Omental fat pad (tissue), 4 donors: ENCODE measurements around the gene DBF4B. TPM values are rescaled to one million over a fixed set of nuclear protein-coding genes. Genes with fewer than 3 reads are reported as not detected.

ENCODE experiments used
- ATAC-seq: fragments of 150-250 bp; one replicate; pipeline ENCODE4 v1.9.1; 2016; ENCODE audit warnings: mild to moderate bottlenecking, moderate library complexity; ENCODE audit not compliant: low FRiP score
- DNase-seq: peaks from one replicate; pipeline ENCODE4 v3.0.0-alpha.2; 2019; ENCODE audit warnings: low spot score
- small RNA-seq: library from RNA; depleted of rRNA; stranded (forward); fragments of <200 nt; gene quantifications from one replicate; pipeline ENCODE3, GENCODE V24; 2016
- total RNA-seq, 4 donors: library from RNA; depleted of rRNA; stranded (reverse); fragments of >200 nt; gene quantifications; one replicate each; pipeline ENCODE4 v1.1.0, GENCODE V29; 2016
- TF ChIP-seq, protein P1 (sequence below), 3 donors: fragments of 450-650 bp; IDR thresholded peaks; one replicate each; pipeline ENCODE4 v1.5.1; 2016 to 2017; ENCODE audit warnings: antibody characterized with exemption in 3 of 3, mild to moderate bottlenecking in 3 of 3, moderate library complexity in 2 of 3

Gene DBF4B
- total RNA-seq, 4 donors from 2014 or later = 1.6 to 6.3 (median 2.5) TPM

DNA sequence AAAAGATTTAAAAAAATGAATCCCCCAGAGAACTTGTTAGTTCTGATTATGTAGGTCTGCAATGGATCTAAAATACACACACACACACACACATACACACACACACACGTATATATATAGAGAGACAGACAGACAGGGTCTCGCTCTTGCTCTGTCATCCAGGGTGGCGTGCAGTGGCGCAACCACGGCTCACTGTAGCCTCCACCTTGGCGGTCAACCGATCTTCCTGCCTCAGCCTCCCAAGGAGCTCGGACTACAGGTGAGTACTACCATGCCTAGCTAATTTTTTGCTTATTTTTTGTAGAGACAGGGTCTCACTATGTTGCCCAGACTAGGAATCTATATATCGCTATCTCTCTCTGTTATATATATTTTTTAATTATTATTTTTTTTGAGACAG is 88.3 kb downstream of the DBF4B start:
- ATAC-seq (no peak), DNase-seq (no peak)
- TF ChIP-seq, protein P1, sequence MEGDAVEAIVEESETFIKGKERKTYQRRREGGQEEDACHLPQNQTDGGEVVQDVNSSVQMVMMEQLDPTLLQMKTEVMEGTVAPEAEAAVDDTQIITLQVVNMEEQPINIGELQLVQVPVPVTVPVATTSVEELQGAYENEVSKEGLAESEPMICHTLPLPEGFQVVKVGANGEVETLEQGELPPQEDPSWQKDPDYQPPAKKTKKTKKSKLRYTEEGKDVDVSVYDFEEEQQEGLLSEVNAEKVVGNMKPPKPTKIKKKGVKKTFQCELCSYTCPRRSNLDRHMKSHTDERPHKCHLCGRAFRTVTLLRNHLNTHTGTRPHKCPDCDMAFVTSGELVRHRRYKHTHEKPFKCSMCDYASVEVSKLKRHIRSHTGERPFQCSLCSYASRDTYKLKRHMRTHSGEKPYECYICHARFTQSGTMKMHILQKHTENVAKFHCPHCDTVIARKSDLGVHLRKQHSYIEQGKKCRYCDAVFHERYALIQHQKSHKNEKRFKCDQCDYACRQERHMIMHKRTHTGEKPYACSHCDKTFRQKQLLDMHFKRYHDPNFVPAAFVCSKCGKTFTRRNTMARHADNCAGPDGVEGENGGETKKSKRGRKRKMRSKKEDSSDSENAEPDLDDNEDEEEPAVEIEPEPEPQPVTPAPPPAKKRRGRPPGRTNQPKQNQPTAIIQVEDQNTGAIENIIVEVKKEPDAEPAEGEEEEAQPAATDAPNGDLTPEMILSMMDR (IDR thresholded peaks at IDR 0.05) = no peak

DNA sequence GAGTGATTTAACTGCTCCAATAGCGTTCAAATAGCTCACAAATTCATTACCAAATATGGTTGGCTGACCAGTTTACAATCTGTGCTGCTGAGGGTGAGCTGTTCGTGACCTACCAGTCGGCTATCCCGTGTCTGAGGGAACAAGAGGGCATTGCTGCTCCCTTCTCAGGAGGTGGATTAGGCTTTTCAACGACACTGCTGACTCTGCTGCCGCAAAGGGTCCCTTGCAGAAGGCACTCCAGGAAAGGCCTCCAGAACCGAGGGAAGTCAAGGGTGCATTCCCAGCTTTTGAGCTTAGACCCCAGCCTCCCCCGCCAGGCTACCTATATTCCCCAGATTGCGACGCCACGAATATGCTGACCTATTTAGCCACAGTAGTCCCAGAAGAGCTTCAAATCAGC is 89.3 kb downstream of the DBF4B start:
- ATAC-seq = no peak
- TF ChIP-seq, protein P1 (IDR thresholded peaks at IDR 0.05) = no peak
- no peak for DNase-seq

DNA sequence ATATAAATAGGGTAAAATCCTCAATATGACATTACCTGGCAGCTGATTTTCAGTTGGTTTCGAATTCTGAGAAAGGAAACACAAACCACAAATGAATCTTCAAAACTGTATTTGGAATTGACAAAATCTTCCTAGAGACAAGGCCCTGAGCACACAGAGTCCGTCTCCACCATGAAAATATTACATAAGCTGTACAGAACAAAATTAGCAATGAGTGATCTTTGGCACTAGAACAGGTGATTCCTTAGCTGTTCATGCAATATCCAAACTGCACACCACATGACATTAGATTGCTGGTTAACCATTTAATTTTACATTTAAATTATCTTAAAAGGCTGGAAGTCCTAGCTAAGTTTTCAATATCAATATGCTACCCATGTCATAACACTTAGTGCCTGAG is 89.9 kb downstream of the DBF4B start:
- TF ChIP-seq, protein P1 (IDR thresholded peaks at IDR 0.05) = no peak
- DNase-seq = no peak
- ATAC-seq = no peak

Small RNA genes within 50 kb of the gene (small RNA-seq; reads per million reads assigned to genes)
- not detected for gene RN7SL819P

Other genes starting within 250 kb of the DBF4B start
- gene GPATCH8, start 205.3 kb upstream of the DBF4B start, total RNA-seq = 10 to 100 TPM; 25.7 to 58.5 (median 34.6) TPM
- gene FZD2, start 151.2 kb upstream of the DBF4B start, total RNA-seq = 1 to 10 TPM in 3 of 4 donors, under 1 TPM in 1; 0.74 to 2.4 (median 2.0) TPM
- not detected for gene MEIOC, start 52.2 kb upstream of the DBF4B start, total RNA-seq
- gene CCDC43, start 18.9 kb upstream of the DBF4B start, total RNA-seq = 10 to 100 TPM; 14.5 to 22.5 (median 17.6) TPM
- under 1 TPM; 0.19 to 0.72 (median 0.50) TPM for gene ADAM11, start 50.3 kb downstream of the DBF4B start, total RNA-seq
- gene GJC1, start 121.6 kb downstream of the DBF4B start, total RNA-seq = 10 to 100 TPM in 3 of 4 donors, 1 to 10 TPM in 1; 7.4 to 32.3 (median 14.5) TPM
- 10 to 100 TPM in 1 of 4 donors, 1 to 10 TPM in 3; 2.1 to 17.8 (median 3.0) TPM for gene HIGD1B, start 139.2 kb downstream of the DBF4B start, total RNA-seq
- 100 to 1,000 TPM in 1 of 4 donors, 10 to 100 TPM in 3; 62.5 to 131 (median 75.0) TPM for gene EFTUD2, start 190.8 kb downstream of the DBF4B start, total RNA-seq
- gene GFAP, start 206.8 kb downstream of the DBF4B start, total RNA-seq = 1 to 10 TPM; 1.4 to 4.1 (median 2.9) TPM
- gene KIF18B, start 239.1 kb downstream of the DBF4B start, total RNA-seq = under 1 TPM in 1 of 4 donors, not detected in 3; 0.72 TPM